HCT116 (cell line): ENCODE results near the gene SLC17A5. TPM values are rescaled to one million over a fixed set of nuclear protein-coding genes. Genes with fewer than 3 reads are reported as not detected.

Source experiments
- ATAC-seq: fragments of 200-7000 bp; cut with Tn5 transposase; 2 replicates; pipeline ENCODE4 v1.9.1; 2020; ENCODE audit warnings: mild to moderate bottlenecking, moderate library complexity
- BruUV-seq: library from RNA; stranded (reverse); fragments of 400-500 nt; replicated peaks from 2 replicates; lab custom pipeline; 2021; lab: Mats Ljungman, UMichigan
- CTCF ChIA-PET: fragments of 300-600 bp; sonication (Branson Sonifier 250); formaldehyde crosslinking; loops from one replicate; lab custom pipeline; 2021; ENCODE audit warnings: antibody characterized with exemption; lab: Charles Lee
- POLR2A ChIA-PET: fragments of 300-600, 350-600 bp; sonication (Branson Sonifier 250); formaldehyde crosslinking; loops from one replicate; lab custom pipeline; 2021; ENCODE audit warnings: antibody characterized with exemption; lab: Charles Lee
- RAD21 ChIA-PET, 2 experiments: fragments of 300-600 bp; sonication (Branson Sonifier 250); formaldehyde crosslinking; loops; one replicate each; lab custom pipeline; 2023; ENCODE audit warnings: low total read pairs in 2 of 2; ENCODE audit not compliant: uncharacterized antibody in 2 of 2, unreplicated experiment in 2 of 2, low non-redundant PET in 1 of 2; lab: Charles Lee
- DNase-seq: peaks from one replicate; pipeline ENCODE4 v3.0.0-alpha.2; 2010; ENCODE audit warnings: low read depth, low spot score
- H2AFZ ChIP-seq: fragments of 200-600 bp; shearing (Covaris generic), sonication (generic); 2 replicates; pipeline ENCODE4 v1.6.1; 2017; ENCODE audit warnings: low read depth, mixed run types, mixed read lengths, antibody characterized with exemption, low read length; ENCODE audit not compliant: poor library complexity, severe bottlenecking
- H3K27ac ChIP-seq: 2 replicates; pipeline ENCODE4 v1.5.1; 2012; ENCODE audit warnings: low read depth, low read length
- H3K27me3 ChIP-seq: fragments of 200-600 bp; sonication (generic); 2 replicates; pipeline ENCODE4 v1.6.1; 2016; ENCODE audit warnings: mixed run types, low read length, mixed read lengths; ENCODE audit not compliant: insufficient read depth
- H3K36me3 ChIP-seq, 2 experiments: fragments of 200-500 bp in 1 of 2; fragments of 200-600 bp in 1 of 2; sonication (Bioruptor generic) in 1 of 2; sonication (generic) in 1 of 2; 2 replicates each; pipeline versions ENCODE4 v1.5.1 to v1.6.1; 2014 to 2016; ENCODE audit warnings: low read length in 2 of 2, inconsistent platforms in 1 of 2, mixed read lengths in 1 of 2, mixed run types in 1 of 2; ENCODE audit not compliant: insufficient read depth in 2 of 2, control insufficient read depth in 1 of 2
- H3K4me1 ChIP-seq, 2 experiments: fragments of 200-600 bp in 1 of 2; sonication (generic) in 1 of 2; 2 replicates each; pipeline versions ENCODE4 v1.5.1 to v1.6.1; 2012 to 2017; ENCODE audit warnings: low read length in 2 of 2, inconsistent platforms in 1 of 2, mild to moderate bottlenecking in 1 of 2, mixed read lengths in 1 of 2, mixed run types in 1 of 2, moderate library complexity in 1 of 2; ENCODE audit not compliant: insufficient read depth in 2 of 2, control insufficient read depth in 1 of 2
- H3K4me2 ChIP-seq: fragments of 200-600 bp; sonication (generic); 2 replicates; pipeline ENCODE4 v1.6.1; 2017; ENCODE audit warnings: mixed run types, low read length, mixed read lengths
- H3K4me3 ChIP-seq, 2 experiments: fragments of 200-600 bp in 1 of 2; sonication (generic) in 1 of 2; replicated peaks in 1 of 2; 2 replicates each; pipeline ENCODE4 v1.5.1; 2011 to 2016; ENCODE audit warnings: low read length in 2 of 2, control low read depth in 1 of 2, low read depth in 1 of 2, mild to moderate bottlenecking in 1 of 2, mixed read lengths in 1 of 2, mixed run types in 1 of 2
- H3K79me2 ChIP-seq: fragments of 200-600 bp; sonication (generic); 2 replicates; pipeline ENCODE4 v1.6.1; 2017; ENCODE audit warnings: mild to moderate bottlenecking, mixed run types, low read length, moderate library complexity, mixed read lengths; ENCODE audit not compliant: insufficient read depth
- H3K9ac ChIP-seq: fragments of 200-600 bp; sonication (generic); 2 replicates; pipeline ENCODE4 v1.6.1; 2016; ENCODE audit warnings: low read length, mixed read lengths
- H3K9me2 ChIP-seq: fragments of 200-600 bp; sonication (generic), shearing (Covaris generic); 2 replicates; pipeline ENCODE4 v1.6.1; 2017; ENCODE audit warnings: mixed run types, mild to moderate bottlenecking, moderate library complexity; ENCODE audit not compliant: insufficient read depth
- H3K9me3 ChIP-seq, 2 experiments: fragments of 200-500 bp in 1 of 2; fragments of 200-600 bp in 1 of 2; sonication (Bioruptor generic) in 1 of 2; sonication (generic) in 1 of 2; 2 replicates each; pipeline ENCODE4 v1.6.1; 2014 to 2017; ENCODE audit warnings: low read length in 2 of 2, mixed read lengths in 2 of 2, inconsistent platforms in 1 of 2, low read depth in 1 of 2, mild to moderate bottlenecking in 1 of 2, mixed run types in 1 of 2, moderate library complexity in 1 of 2; ENCODE audit not compliant: control insufficient read depth in 1 of 2, insufficient read depth in 1 of 2
- H4K20me1 ChIP-seq: fragments of 200-600 bp; sonication (generic), shearing (Covaris generic); 2 replicates; pipeline ENCODE4 v1.6.1; 2017; ENCODE audit warnings: mixed run types, mild to moderate bottlenecking, moderate library complexity; ENCODE audit not compliant: insufficient read depth
- CBX3 ChIP-seq: IDR thresholded peaks from 2 replicates; pipeline ENCODE4 v1.6.1; 2012; ENCODE audit warnings: low read depth
- CEBPB ChIP-seq: IDR thresholded peaks from 2 replicates; pipeline ENCODE4 v1.6.1; 2012; ENCODE audit warnings: low read depth
- EGR1 ChIP-seq: IDR thresholded peaks from 2 replicates; pipeline ENCODE4 v1.6.1; 2012; ENCODE audit warnings: low read depth
- EZH2phosphoT487 ChIP-seq: fragments of 200-600 bp; IDR thresholded peaks from 2 replicates; pipeline ENCODE4 v1.6.1; 2018; ENCODE audit warnings: antibody characterized with exemption, borderline replicate concordance
- FOSL1 ChIP-seq: IDR thresholded peaks from 2 replicates; pipeline ENCODE4 v1.6.1; 2012; ENCODE audit warnings: low read depth
- POLR2AphosphoS5 ChIP-seq: IDR thresholded peaks from 2 replicates; pipeline ENCODE4 v1.6.1; 2011; ENCODE audit warnings: mild to moderate bottlenecking, low read depth, low read length, moderate library complexity
- RAD21 ChIP-seq: IDR thresholded peaks from 2 replicates; pipeline ENCODE4 v1.6.1; 2012; ENCODE audit warnings: low read depth, mild to moderate bottlenecking
- SP1 ChIP-seq: IDR thresholded peaks from 2 replicates; pipeline ENCODE4 v1.6.1; 2012; ENCODE audit warnings: low read depth
- SRF ChIP-seq: IDR thresholded peaks from 2 replicates; pipeline ENCODE4 v1.6.1; 2012; ENCODE audit warnings: low read depth
- TCF7L2 ChIP-seq: IDR thresholded peaks from 2 replicates; pipeline ENCODE4 v1.7.0; 2011; ENCODE audit warnings: borderline replicate concordance, inconsistent platforms; ENCODE audit not compliant: insufficient read depth, insufficient read length; ENCODE audit errors: extremely low read depth
- YY1 ChIP-seq: IDR thresholded peaks from 2 replicates; pipeline ENCODE4 v1.6.1; 2011; ENCODE audit warnings: low read length, low read depth, moderate library complexity, mild to moderate bottlenecking; ENCODE audit not compliant: insufficient replicate concordance; ENCODE audit errors: extremely low read depth
- ZNF274 ChIP-seq: fragments of 200-500 bp; sonication (Bioruptor generic); IDR thresholded peaks from 2 replicates; pipeline ENCODE4 v1.6.1; 2014; ENCODE audit warnings: mild to moderate bottlenecking, low read depth, low read length, inconsistent platforms
- intact Hi-C: fragments of 100-400 bp; cut with micrococcal nuclease; formaldehyde crosslinking; loops from 2 replicates; pipeline ENCODE4 v1.10.0; 2022
- total RNA-seq: library from RNA; stranded (reverse); gene quantifications from one replicate; pipeline ENCODE4 v1.2.1, GENCODE V29; 2021; ENCODE audit not compliant: unreplicated experiment
- TF ChIP-seq, protein P1 (sequence below): IDR thresholded peaks from 2 replicates; pipeline ENCODE4 v1.6.1; 2012; ENCODE audit warnings: low read depth
- TF ChIP-seq, protein P2 (sequence below): IDR thresholded peaks from 2 replicates; pipeline ENCODE4 v1.6.1; 2012
- TF ChIP-seq, protein P3 (sequence below): IDR thresholded peaks from 2 replicates; pipeline ENCODE4 v1.6.1; 2012

The SLC17A5 gene
- total RNA-seq, 1 experiment from 2014 or later, result 17.0 TPM

DNA sequence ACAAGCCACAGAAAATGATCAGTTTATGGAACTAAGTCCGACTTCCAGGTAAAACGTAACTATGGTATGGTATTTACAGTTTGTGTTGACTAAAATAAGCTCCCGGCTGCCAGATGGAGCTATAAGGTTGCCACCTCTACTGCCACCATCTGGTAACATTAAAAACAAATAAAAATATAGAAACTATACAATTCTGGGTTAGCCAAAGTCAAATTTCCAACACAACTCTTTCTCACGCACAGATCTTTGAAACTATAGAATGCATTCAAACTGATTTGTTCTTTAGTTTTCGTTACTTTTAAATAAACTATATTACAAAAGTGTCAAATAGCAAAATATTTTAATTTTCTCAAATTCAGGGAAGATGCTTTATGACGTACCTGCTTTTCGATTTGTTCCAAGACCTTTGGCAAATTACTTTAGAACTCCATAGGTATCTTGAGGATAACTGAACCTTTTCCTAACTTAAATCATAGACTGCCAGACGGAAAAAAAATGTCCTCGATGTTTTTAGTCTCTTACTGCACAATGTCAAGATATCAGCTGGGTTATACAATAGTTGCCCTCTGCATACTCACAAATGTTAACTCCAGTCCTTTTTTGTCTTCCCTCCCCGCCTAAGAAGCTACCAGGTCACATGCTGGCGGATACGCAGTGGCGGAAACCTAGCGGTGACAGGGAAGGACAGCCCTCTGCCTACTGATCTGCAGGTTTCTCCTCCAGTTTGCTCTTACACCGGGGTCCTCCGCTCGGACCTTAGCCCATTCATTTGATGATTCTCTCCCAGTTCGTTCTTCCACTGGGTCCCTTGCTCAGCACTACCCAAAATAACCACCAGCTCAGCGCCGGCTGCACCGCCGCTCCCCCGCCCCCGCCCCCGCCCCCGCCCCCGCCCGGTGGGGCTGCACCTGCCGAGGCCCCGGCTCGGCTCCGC is 888 bp downstream of the SLC17A5 start (continued):
- TF ChIP-seq, protein P1, sequence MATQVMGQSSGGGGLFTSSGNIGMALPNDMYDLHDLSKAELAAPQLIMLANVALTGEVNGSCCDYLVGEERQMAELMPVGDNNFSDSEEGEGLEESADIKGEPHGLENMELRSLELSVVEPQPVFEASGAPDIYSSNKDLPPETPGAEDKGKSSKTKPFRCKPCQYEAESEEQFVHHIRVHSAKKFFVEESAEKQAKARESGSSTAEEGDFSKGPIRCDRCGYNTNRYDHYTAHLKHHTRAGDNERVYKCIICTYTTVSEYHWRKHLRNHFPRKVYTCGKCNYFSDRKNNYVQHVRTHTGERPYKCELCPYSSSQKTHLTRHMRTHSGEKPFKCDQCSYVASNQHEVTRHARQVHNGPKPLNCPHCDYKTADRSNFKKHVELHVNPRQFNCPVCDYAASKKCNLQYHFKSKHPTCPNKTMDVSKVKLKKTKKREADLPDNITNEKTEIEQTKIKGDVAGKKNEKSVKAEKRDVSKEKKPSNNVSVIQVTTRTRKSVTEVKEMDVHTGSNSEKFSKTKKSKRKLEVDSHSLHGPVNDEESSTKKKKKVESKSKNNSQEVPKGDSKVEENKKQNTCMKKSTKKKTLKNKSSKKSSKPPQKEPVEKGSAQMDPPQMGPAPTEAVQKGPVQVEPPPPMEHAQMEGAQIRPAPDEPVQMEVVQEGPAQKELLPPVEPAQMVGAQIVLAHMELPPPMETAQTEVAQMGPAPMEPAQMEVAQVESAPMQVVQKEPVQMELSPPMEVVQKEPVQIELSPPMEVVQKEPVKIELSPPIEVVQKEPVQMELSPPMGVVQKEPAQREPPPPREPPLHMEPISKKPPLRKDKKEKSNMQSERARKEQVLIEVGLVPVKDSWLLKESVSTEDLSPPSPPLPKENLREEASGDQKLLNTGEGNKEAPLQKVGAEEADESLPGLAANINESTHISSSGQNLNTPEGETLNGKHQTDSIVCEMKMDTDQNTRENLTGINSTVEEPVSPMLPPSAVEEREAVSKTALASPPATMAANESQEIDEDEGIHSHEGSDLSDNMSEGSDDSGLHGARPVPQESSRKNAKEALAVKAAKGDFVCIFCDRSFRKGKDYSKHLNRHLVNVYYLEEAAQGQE, result no peak
- TF ChIP-seq TCF7L2, result no peak
- TF ChIP-seq, protein P2, sequence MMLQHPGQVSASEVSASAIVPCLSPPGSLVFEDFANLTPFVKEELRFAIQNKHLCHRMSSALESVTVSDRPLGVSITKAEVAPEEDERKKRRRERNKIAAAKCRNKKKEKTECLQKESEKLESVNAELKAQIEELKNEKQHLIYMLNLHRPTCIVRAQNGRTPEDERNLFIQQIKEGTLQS, result no peak

DNA sequence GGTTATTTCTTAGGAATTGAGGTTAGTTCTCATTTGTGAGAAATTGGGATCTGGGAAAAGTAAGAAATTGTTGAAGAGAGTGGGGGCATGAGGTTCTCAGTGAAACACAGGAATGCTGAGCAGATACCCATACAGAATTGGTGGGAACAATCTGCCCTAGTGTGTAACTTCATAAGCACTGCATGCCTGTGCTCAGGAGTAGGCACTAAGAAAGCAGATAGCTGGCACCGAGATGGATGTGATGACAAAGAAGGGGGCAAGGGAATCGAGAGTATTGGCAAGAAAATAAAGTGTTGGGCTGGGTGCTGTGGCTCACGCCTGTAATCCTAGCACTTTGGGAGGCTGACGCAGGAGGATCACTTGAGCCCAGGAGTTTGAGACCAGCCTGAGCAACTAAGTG is 4.0 kb downstream of the SLC17A5 start:
- no peaks in the 10 kb centered on the region for H3K9me2 ChIP-seq
- peak overlapping the region; percentile 51 for H3K4me2 ChIP-seq
- H3K36me3 ChIP-seq, result no peaks in the 10 kb centered on the region
- ChIA-PET RAD21 (no interaction called here), CTCF (no interaction called here), POLR2A (interaction anchor here (1.6 kb wide), 1 partner anchor 128 kb away, joined by 5 read pairs; no protein-coding TSS in a partner anchor)
- H3K9me3 ChIP-seq, result no peaks in the 10 kb centered on the region
- H3K4me1 ChIP-seq, result peaks cover 43 to 49% of the 10 kb centered on the region in 2 experiments
- BruUV-seq, result no TSS peak
- H2AFZ ChIP-seq, result no peak overlapping the region
- H3K79me2 ChIP-seq, result peaks cover 20% of the 10 kb centered on the region
- H3K27me3 ChIP-seq, result no peaks in the 10 kb centered on the region
- peak overlapping the region; percentile 67; the same call in 1 of the 2 replicates for H3K27ac ChIP-seq
- intact Hi-C loops, result loop anchor here (5.0 to 10.0 kb wide), 2 partner anchors 67 to 365 kb away; no protein-coding TSS in a partner anchor
- ATAC-seq (no peak), DNase-seq (no peak)
- no peak overlapping the region for H3K4me3 ChIP-seq
- peak overlapping the region; percentile 32 for H3K9ac ChIP-seq
- no peaks in the 10 kb centered on the region for H4K20me1 ChIP-seq
- no peak for TF ChIP-seq RAD21
- no peak for TF ChIP-seq POLR2AphosphoS5
- no peak for TF ChIP-seq ZNF274
- no peak for TF ChIP-seq FOSL1
- TF ChIP-seq, protein P3, sequence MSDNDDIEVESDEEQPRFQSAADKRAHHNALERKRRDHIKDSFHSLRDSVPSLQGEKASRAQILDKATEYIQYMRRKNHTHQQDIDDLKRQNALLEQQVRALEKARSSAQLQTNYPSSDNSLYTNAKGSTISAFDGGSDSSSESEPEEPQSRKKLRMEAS, result no peak
- TF ChIP-seq SP1, result no peak
- TF ChIP-seq, protein P1, result no peak
- TF ChIP-seq, protein P2, result no peak
- no peak for TF ChIP-seq TCF7L2
- TF ChIP-seq CEBPB, result no peak
- no peak for TF ChIP-seq CBX3
- no peak for TF ChIP-seq SRF
- TF ChIP-seq EGR1, result no peak
- TF ChIP-seq YY1, result no peak
- no peak for TF ChIP-seq EZH2phosphoT487
